Ectodermal cell (in vitro differentiated cells): ENCODE results near the gene NEDD4.
"Not testable (repeated sequence)": the region's sequence is repeated elsewhere in the genome, so short reads cannot be mapped to it uniquely, and the experiment has no call there.

Experiments used
- H3K27ac ChIP-seq: 2 replicates; pipeline ENCODE4 v1.7.0; 2013; ENCODE audit warnings: mild to moderate bottlenecking, low read depth, low read length; ENCODE audit not compliant: insufficient read depth, poor library complexity, severe bottlenecking
- H3K27me3 ChIP-seq: 2 replicates; pipeline ENCODE4 v1.7.0; 2013; ENCODE audit warnings: mild to moderate bottlenecking, low read length; ENCODE audit not compliant: insufficient read depth, control insufficient read depth, poor library complexity, severe bottlenecking
- H3K36me3 ChIP-seq: one replicate; pipeline ENCODE4 v1.7.0; 2013; ENCODE audit warnings: low read length; ENCODE audit not compliant: control insufficient read depth, insufficient read depth
- H3K4me1 ChIP-seq: one replicate; pipeline ENCODE4 v1.7.0; 2013; ENCODE audit warnings: low read length; ENCODE audit not compliant: control insufficient read depth, insufficient read depth
- H3K4me3 ChIP-seq: 2 replicates; pipeline ENCODE4 v1.7.0; 2013; ENCODE audit warnings: low read depth, low read length, control low read depth; ENCODE audit not compliant: insufficient read depth
- H3K9me3 ChIP-seq: 2 replicates; pipeline ENCODE4 v1.7.0; 2013; ENCODE audit warnings: mild to moderate bottlenecking, low read length, moderate library complexity; ENCODE audit not compliant: control insufficient read depth
- WGBS, 2 experiments: methylation state at CpG; one replicate each; pipeline ENCODE4 v1.1.7; 2013; ENCODE audit warnings: missing lambda C conversion rate in 2 of 2; 5-methylcytosine and 5-hydroxymethylcytosine counted together

NEDD4 gene

GRCh38 chr15:55846116-55846707 lies 147.2 kb downstream of the NEDD4 start:
- Histone ChIP-seq H3K27ac (no peak overlapping the region), H3K4me1 (no peaks in the 10 kb centered on the region), H3K9me3 (no peaks in the 10 kb centered on the region), H3K27me3 (no peaks in the 10 kb centered on the region), H3K4me3 (no peak overlapping the region), H3K36me3 (no peaks in the 10 kb centered on the region)
- WGBS, 2 experiments = 60 to 63% methylated on average over 5 of the region's 5 CpGs

- H3K27ac ChIP-seq, H3K4me3 ChIP-seq, H3K4me1 ChIP-seq, H3K27me3 ChIP-seq, H3K9me3 ChIP-seq, H3K36me3 ChIP-seq: not testable (repeated sequence)
- WGBS, 2 experiments = 92 to 93% methylated on average over 4 of the region's 4 CpGs
These were observed 150.5 kb downstream of the NEDD4 start for GRCh38 chr15:55842897-55843296.

- H3K36me3 ChIP-seq = no peaks in the 10 kb centered on the region
- no peaks in the 10 kb centered on the region for H3K9me3 ChIP-seq
- H3K4me3 ChIP-seq = no peak overlapping the region
- no peaks in the 10 kb centered on the region for H3K4me1 ChIP-seq
- whole genome bisulfite sequencing, 2 experiments = 79 to 82% methylated on average over 3 of the region's 3 CpGs
- no peak overlapping the region for H3K27ac ChIP-seq
- H3K27me3 ChIP-seq = no peaks in the 10 kb centered on the region
These were observed 157.5 kb downstream of the NEDD4 start for GRCh38 chr15:55835866-55836265.

- no peaks in the 10 kb centered on the region for H3K4me1 ChIP-seq
- H3K4me3 ChIP-seq = no peak overlapping the region
- no peak overlapping the region for H3K27ac ChIP-seq
- 90 to 91% methylated on average over 3 of the region's 3 CpGs for WGBS, 2 experiments
- no peaks in the 10 kb centered on the region for H3K9me3 ChIP-seq
- no peaks in the 10 kb centered on the region for H3K27me3 ChIP-seq
- H3K36me3 ChIP-seq = no peaks in the 10 kb centered on the region
These were observed 159.1 kb downstream of the NEDD4 start for GRCh38 chr15:55834331-55834730.

GRCh38 chr15:55829826-55830225 lies 163.6 kb downstream of the NEDD4 start:
- Histone ChIP-seq H3K27me3 (no peaks in the 10 kb centered on the region), H3K36me3 (no peaks in the 10 kb centered on the region), H3K4me3 (no peak overlapping the region), H3K9me3 (no peaks in the 10 kb centered on the region), H3K4me1 (no peaks in the 10 kb centered on the region), H3K27ac (no peak overlapping the region)
- 96 to 97% methylated on average over 2 of the region's 2 CpGs for WGBS, 2 experiments

- Histone ChIP-seq H3K4me1 (no peaks in the 10 kb centered on the region), H3K27ac (no peak overlapping the region), H3K27me3 (no peaks in the 10 kb centered on the region), H3K9me3 (no peaks in the 10 kb centered on the region), H3K4me3 (no peak overlapping the region), H3K36me3 (no peaks in the 10 kb centered on the region)
- WGBS, 2 experiments = 94 to 100% methylated on average over 1 of the region's 2 CpGs
These were observed 165.5 kb downstream of the NEDD4 start for GRCh38 chr15:55827955-55828354.

- H3K36me3 ChIP-seq = no peaks in the 10 kb centered on the region
- no peak overlapping the region for H3K4me3 ChIP-seq
- 66 to 87% methylated on average over 1 to 2 of the region's 2 CpGs for WGBS, 2 experiments
- no peaks in the 10 kb centered on the region for H3K9me3 ChIP-seq
- no peaks in the 10 kb centered on the region for H3K4me1 ChIP-seq
- no peak overlapping the region for H3K27ac ChIP-seq
- H3K27me3 ChIP-seq = no peaks in the 10 kb centered on the region
These were observed 166.2 kb downstream of the NEDD4 start for GRCh38 chr15:55827204-55827603.

GRCh38 chr15:55824857-55825613 lies 168.4 kb downstream of the NEDD4 start:
- 88 to 92% methylated on average over 4 of the region's 4 CpGs for WGBS, 2 experiments
- H3K9me3 ChIP-seq = no peaks in the 10 kb centered on the region
- peaks cover 1% of the 10 kb centered on the region for H3K4me1 ChIP-seq
- H3K36me3 ChIP-seq = no peaks in the 10 kb centered on the region
- H3K4me3 ChIP-seq = no peak overlapping the region
- H3K27ac ChIP-seq = no peak overlapping the region
- no peaks in the 10 kb centered on the region for H3K27me3 ChIP-seq

- Histone ChIP-seq H3K9me3 (no peaks in the 10 kb centered on the region), H3K27ac (no peak overlapping the region)
- 66 to 75% methylated on average over 2 of the region's 3 CpGs for WGBS, 2 experiments
These were observed 169.6 kb downstream of the NEDD4 start for GRCh38 chr15:55823699-55824340.

GRCh38 chr15:55823191-55823670 lies 170.2 kb downstream of the NEDD4 start:
- no peak overlapping the region for H3K27ac ChIP-seq
- no peak overlapping the region for H3K4me3 ChIP-seq
- H3K27me3 ChIP-seq = no peaks in the 10 kb centered on the region
- no peaks in the 10 kb centered on the region for H3K9me3 ChIP-seq
- 94 to 97% methylated on average over 3 of the region's 3 CpGs for WGBS, 2 experiments
- H3K36me3 ChIP-seq = no peaks in the 10 kb centered on the region
- peaks cover 15% of the 10 kb centered on the region for H3K4me1 ChIP-seq

More at GRCh38 chr15:55823699-55824340, 169.6 kb downstream of the NEDD4 start:
- Histone ChIP-seq H3K4me1 (peaks cover 13% of the 10 kb centered on the region), H3K36me3 (no peaks in the 10 kb centered on the region), H3K27me3 (no peaks in the 10 kb centered on the region), H3K4me3 (no peak overlapping the region)
